Type B pancreatic cell (in vitro differentiated cells): ENCODE data around the gene STXBP4. TPM values are rescaled to one million over a fixed set of nuclear protein-coding genes. Genes with fewer than 3 reads are reported as not detected.

Experiments
- DNase-seq: peaks from one replicate; pipeline ENCODE4 v3.0.0; 2021; ENCODE audit warnings: mixed read lengths; ENCODE audit not compliant: unreplicated experiment; ENCODE audit errors: extremely low spot score
- H3K27ac Mint-ChIP-seq: 2 replicates; pipeline ENCODE4 v1.8.0; 2021; ENCODE audit warnings: mild to moderate bottlenecking, mixed read lengths
- H3K27me3 Mint-ChIP-seq: 2 replicates; pipeline ENCODE4 v1.8.0; 2021; ENCODE audit warnings: mixed read lengths
- H3K36me3 Mint-ChIP-seq: 2 replicates; pipeline ENCODE4 v1.8.0; 2021; ENCODE audit warnings: mixed read lengths
- H3K4me1 Mint-ChIP-seq: one replicate; pipeline ENCODE4 v1.8.0; 2021; ENCODE audit warnings: mixed read lengths; ENCODE audit not compliant: unreplicated experiment
- H3K4me3 Mint-ChIP-seq: 2 replicates; pipeline ENCODE4 v1.8.0; 2021; ENCODE audit warnings: mild to moderate bottlenecking, mixed read lengths
- H3K9me3 Mint-ChIP-seq: 2 replicates; pipeline ENCODE4 v1.8.0; 2021; ENCODE audit warnings: mixed read lengths
- total RNA-seq: library from RNA; stranded (reverse); gene quantifications from 2 replicates; pipeline ENCODE4 v1.2.1, GENCODE V29; 2021; ENCODE audit warnings: low replicate concordance
- TF ChIP-seq, protein P1 (sequence below): fragments of 200-600 bp; sonication (generic); conservative IDR thresholded peaks from 2 replicates; pipeline ENCODE4 v1.5.0; 2021; ENCODE audit warnings: antibody characterized with exemption, mild to moderate bottlenecking

Gene STXBP4
- total RNA-seq, 1 donor from 2014 or later, result 23.7 TPM

DNA sequence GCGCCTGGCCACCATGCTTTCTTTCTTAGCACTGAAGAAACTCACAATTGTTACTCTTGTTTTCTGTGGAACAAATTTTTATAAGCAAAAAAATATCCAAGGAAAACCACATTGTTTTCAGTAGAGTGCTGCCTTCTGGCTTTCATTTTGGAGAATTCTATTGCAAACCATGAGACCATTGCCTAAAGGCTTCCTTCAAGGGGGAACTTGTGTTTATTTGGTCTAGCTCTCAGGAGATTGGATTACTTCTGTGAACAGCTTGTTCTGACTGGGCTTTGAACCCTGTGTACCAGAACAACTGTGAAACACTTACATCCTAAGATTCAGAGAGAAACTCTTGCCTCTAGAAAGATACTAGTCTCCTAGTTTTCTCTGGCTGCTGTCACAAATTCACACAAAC, 35.9 kb upstream of the STXBP4 start:
- TF ChIP-seq, protein P1, sequence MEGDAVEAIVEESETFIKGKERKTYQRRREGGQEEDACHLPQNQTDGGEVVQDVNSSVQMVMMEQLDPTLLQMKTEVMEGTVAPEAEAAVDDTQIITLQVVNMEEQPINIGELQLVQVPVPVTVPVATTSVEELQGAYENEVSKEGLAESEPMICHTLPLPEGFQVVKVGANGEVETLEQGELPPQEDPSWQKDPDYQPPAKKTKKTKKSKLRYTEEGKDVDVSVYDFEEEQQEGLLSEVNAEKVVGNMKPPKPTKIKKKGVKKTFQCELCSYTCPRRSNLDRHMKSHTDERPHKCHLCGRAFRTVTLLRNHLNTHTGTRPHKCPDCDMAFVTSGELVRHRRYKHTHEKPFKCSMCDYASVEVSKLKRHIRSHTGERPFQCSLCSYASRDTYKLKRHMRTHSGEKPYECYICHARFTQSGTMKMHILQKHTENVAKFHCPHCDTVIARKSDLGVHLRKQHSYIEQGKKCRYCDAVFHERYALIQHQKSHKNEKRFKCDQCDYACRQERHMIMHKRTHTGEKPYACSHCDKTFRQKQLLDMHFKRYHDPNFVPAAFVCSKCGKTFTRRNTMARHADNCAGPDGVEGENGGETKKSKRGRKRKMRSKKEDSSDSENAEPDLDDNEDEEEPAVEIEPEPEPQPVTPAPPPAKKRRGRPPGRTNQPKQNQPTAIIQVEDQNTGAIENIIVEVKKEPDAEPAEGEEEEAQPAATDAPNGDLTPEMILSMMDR, result no peak
- H3K4me3 Mint-ChIP-seq, result no peak overlapping the region
- peaks cover 23% of the 10 kb centered on the region for H3K36me3 Mint-ChIP-seq

DNA sequence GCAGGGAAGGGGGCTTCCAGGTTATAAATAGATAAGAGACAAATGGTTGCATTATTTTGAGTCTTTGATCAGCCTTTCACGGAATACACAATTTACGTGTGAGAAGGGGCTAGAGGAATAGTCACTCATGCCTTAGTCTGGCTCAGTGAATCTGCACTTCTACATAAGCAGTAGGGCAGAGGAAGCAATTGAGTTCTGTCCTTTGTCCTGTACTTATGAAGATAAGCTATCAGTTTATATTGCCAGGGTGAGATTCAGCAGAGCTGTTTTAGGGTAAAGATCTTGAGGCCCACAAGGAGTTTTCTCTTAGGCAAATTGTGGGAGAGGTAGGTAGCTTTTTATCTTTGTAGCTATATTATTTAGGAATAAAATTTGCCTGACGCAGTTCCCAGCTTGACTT, 34.6 kb upstream of the STXBP4 start:
- no peaks in the 10 kb centered on the region for H3K9me3 Mint-ChIP-seq
- no peak overlapping the region for H3K27ac Mint-ChIP-seq
- no peak overlapping the region for H3K4me3 Mint-ChIP-seq
- peaks cover 26% of the 10 kb centered on the region for H3K36me3 Mint-ChIP-seq
- H3K4me1 Mint-ChIP-seq, result peaks cover 4% of the 10 kb centered on the region
- DNase-seq, result no peak
- H3K27me3 Mint-ChIP-seq, result no peaks in the 10 kb centered on the region
- TF ChIP-seq, protein P1, result no peak

More for the DNA sequence above, 35.9 kb upstream of the STXBP4 start:
- H3K27ac Mint-ChIP-seq, result no peak overlapping the region
- H3K4me1 Mint-ChIP-seq, result peaks cover 5% of the 10 kb centered on the region
- no peak for DNase-seq
- no peaks in the 10 kb centered on the region for H3K27me3 Mint-ChIP-seq
- no peaks in the 10 kb centered on the region for H3K9me3 Mint-ChIP-seq

DNA sequence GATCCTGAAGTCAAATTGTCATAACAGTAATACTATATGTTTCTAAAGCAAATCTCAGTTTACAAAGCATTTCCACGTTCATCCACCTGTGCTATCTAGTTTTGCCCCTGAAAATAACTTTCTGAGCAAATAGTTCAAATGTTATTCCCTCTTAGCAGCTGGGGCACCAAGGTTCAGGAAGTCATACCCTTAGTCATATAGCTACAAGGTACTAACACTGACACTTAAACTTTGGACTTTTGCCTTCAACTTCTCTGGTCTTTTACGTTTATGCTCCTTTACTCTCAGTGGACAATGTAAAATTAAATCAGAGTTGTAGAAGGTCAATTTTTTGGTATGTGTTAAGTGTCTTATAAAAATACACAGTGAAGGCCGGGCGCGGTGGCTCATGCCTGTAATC, 33.1 kb upstream of the STXBP4 start:
- no peak overlapping the region for H3K27ac Mint-ChIP-seq
- H3K4me3 Mint-ChIP-seq, result no peak overlapping the region
- no peak for DNase-seq
- no peaks in the 10 kb centered on the region for H3K27me3 Mint-ChIP-seq
- H3K36me3 Mint-ChIP-seq, result peaks cover 26% of the 10 kb centered on the region
- H3K9me3 Mint-ChIP-seq, result no peaks in the 10 kb centered on the region
- H3K4me1 Mint-ChIP-seq, result peaks cover 4% of the 10 kb centered on the region
- TF ChIP-seq, protein P1, result no peak

DNA sequence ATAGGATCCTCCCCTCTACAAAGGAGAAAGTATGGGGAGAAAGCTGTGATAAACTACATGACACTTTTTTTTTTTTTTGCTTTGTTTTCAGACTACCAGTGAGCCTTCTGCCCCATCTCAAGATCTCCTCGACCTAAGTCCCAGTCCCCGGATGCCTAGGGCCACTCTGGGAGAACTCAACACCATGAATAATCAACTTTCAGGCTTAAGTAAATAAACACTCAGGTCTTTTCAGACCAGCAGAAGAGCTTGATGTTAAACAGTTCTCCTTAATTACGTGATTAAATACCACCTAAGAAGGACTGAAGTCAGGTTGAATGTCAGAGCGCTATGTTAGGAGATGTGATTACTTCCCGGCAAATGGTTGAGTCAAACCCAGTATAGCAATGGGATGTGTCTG, 31.5 kb upstream of the STXBP4 start:
- Mint-ChIP-seq H3K9me3 (no peaks in the 10 kb centered on the region), H3K4me3 (no peak overlapping the region), H3K4me1 (peaks cover 2% of the 10 kb centered on the region), H3K27ac (no peak overlapping the region), H3K36me3 (peaks cover 24% of the 10 kb centered on the region), H3K27me3 (no peaks in the 10 kb centered on the region)
- DNase-seq, result no peak
- TF ChIP-seq, protein P1, result no peak

DNA sequence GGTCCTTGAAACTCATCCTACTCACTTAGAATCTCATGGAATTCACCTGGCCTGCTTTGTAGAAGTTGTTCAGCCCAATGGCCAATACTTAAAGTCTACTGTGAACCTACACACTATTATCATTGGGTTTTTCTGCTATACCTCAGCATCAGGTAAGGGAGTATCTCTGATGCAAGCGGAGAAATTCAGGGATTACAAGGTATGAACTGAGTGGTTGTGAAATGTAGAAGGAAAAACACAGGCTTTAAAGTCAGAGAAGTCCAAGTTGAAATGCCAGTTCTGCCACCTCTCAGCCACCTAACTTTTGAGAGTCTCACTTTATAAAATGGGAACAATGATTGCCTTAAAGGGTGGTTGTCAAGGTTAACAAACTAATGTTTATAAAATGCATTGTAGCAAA, 31.1 kb upstream of the STXBP4 start:
- TF ChIP-seq, protein P1, result no peak
- H3K4me1 Mint-ChIP-seq, result no peaks in the 10 kb centered on the region
- H3K27ac Mint-ChIP-seq, result no peak overlapping the region
- peaks cover 22% of the 10 kb centered on the region for H3K36me3 Mint-ChIP-seq
- no peak for DNase-seq
- H3K9me3 Mint-ChIP-seq, result no peaks in the 10 kb centered on the region
- no peaks in the 10 kb centered on the region for H3K27me3 Mint-ChIP-seq
- H3K4me3 Mint-ChIP-seq, result no peak overlapping the region

DNA sequence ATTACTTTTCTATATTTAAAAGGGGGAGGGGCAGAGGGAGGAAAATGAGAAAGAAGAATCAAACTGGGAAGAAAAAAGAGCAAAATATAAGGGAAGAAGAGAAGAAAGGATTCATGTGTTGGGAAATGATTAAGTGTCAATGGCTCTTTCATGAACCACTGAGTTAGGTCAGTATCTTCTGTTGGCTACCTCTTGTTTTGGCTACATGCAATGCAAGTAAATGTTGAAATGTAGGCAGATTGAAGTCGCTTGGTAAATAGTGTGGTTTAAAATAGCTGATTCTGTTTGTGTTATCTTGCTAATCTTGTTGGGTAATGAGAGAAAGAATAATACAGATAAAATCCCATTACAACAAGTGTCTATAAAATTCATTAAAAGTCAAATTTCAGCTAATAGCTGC, 27.3 kb upstream of the STXBP4 start:
- TF ChIP-seq, protein P1, result no peak
- no peak for DNase-seq
- Mint-ChIP-seq H3K4me3 (no peak overlapping the region), H3K36me3 (peaks cover 12% of the 10 kb centered on the region), H3K9me3 (no peaks in the 10 kb centered on the region), H3K27ac (no peak overlapping the region), H3K27me3 (no peaks in the 10 kb centered on the region), H3K4me1 (no peaks in the 10 kb centered on the region)
